KMS-11 (cell line): ENCODE measurements around the gene CAMKMT.

Experiments used
- H2AFZ ChIP-seq: fragments of 200-600 bp; sonication (generic); 2 replicates; pipeline ENCODE4 v1.6.1; 2016; ENCODE audit warnings: antibody characterized with exemption, mixed run types, low read depth
- H3K27ac ChIP-seq: fragments of 200-600 bp; sonication (generic); 2 replicates; pipeline ENCODE4 v1.6.1; 2016; ENCODE audit warnings: mild to moderate bottlenecking, mixed run types
- H3K27me3 ChIP-seq: fragments of 200-600 bp; sonication (generic); 2 replicates; pipeline ENCODE4 v1.6.1; 2017; ENCODE audit warnings: mild to moderate bottlenecking, low read depth, mixed run types, moderate library complexity; ENCODE audit not compliant: insufficient read depth
- H3K36me3 ChIP-seq: fragments of 200-600 bp; sonication (generic); 2 replicates; pipeline ENCODE4 v1.6.1; 2017; ENCODE audit warnings: mild to moderate bottlenecking, mixed run types; ENCODE audit not compliant: insufficient read depth
- H3K4me1 ChIP-seq: fragments of 200-600 bp; sonication (generic); 2 replicates; pipeline ENCODE4 v1.6.1; 2016; ENCODE audit warnings: mild to moderate bottlenecking, low read depth, mixed run types; ENCODE audit not compliant: poor library complexity, severe bottlenecking
- H3K4me2 ChIP-seq: fragments of 200-600 bp; sonication (generic); 2 replicates; pipeline ENCODE4 v1.7.0; 2016; ENCODE audit warnings: mild to moderate bottlenecking, mixed run types
- H3K4me3 ChIP-seq: fragments of 200-600 bp; sonication (generic); IDR thresholded peaks from 2 replicates; pipeline ENCODE4 v1.6.1; 2017; ENCODE audit warnings: low read depth, low read length, mixed read lengths; ENCODE audit not compliant: insufficient read depth
- H3K79me2 ChIP-seq: fragments of 200-600 bp; sonication (generic); 2 replicates; pipeline ENCODE4 v1.6.1; 2016; ENCODE audit warnings: low read depth, mixed run types; ENCODE audit not compliant: insufficient read depth
- H3K9ac ChIP-seq: fragments of 200-600 bp; sonication (generic); 2 replicates; pipeline ENCODE4 v1.6.1; 2016; ENCODE audit warnings: mild to moderate bottlenecking, mixed run types
- H4K20me1 ChIP-seq: fragments of 200-600 bp; sonication (generic); 2 replicates; pipeline ENCODE4 v1.6.1; 2016; ENCODE audit warnings: mild to moderate bottlenecking, mixed run types; ENCODE audit not compliant: insufficient read depth
- CTCF ChIP-seq: fragments of 200-600 bp; sonication (generic); conservative IDR thresholded peaks from 2 replicates; pipeline ENCODE4 v1.6.1; 2017; ENCODE audit warnings: low read depth, mild to moderate bottlenecking, antibody characterized with exemption, low read length, moderate library complexity, mixed read lengths

Gene CAMKMT

GRCh38 chr2:44700824-44701223, 339.1 kb downstream of the CAMKMT start:
- no peak overlapping the region for H3K27ac ChIP-seq
- H3K9ac ChIP-seq, result no peak overlapping the region
- no peak for TF ChIP-seq CTCF
- H3K4me2 ChIP-seq, result no peak overlapping the region
- no peaks in the 10 kb centered on the region for H4K20me1 ChIP-seq
- H3K79me2 ChIP-seq, result no peaks in the 10 kb centered on the region
- H2AFZ ChIP-seq, result no peak overlapping the region
- H3K4me1 ChIP-seq, result no peaks in the 10 kb centered on the region
- H3K36me3 ChIP-seq, result no peaks in the 10 kb centered on the region
- no peak overlapping the region for H3K4me3 ChIP-seq
- no peaks in the 10 kb centered on the region for H3K27me3 ChIP-seq

GRCh38 chr2:44705356-44705755, 343.6 kb downstream of the CAMKMT start:
- H3K4me3 ChIP-seq, result no peak overlapping the region
- H3K4me2 ChIP-seq, result no peak overlapping the region
- H3K27ac ChIP-seq, result no peak overlapping the region
- TF ChIP-seq CTCF, result no peak
- H3K27me3 ChIP-seq, result no peaks in the 10 kb centered on the region
- peaks cover 38% of the 10 kb centered on the region for H3K4me1 ChIP-seq
- no peaks in the 10 kb centered on the region for H3K36me3 ChIP-seq
- no peaks in the 10 kb centered on the region for H4K20me1 ChIP-seq
- no peak overlapping the region for H3K9ac ChIP-seq
- no peak overlapping the region for H2AFZ ChIP-seq
- no peaks in the 10 kb centered on the region for H3K79me2 ChIP-seq

- H3K79me2 ChIP-seq, result no peaks in the 10 kb centered on the region
- H3K27me3 ChIP-seq, result no peaks in the 10 kb centered on the region
- no peak overlapping the region for H2AFZ ChIP-seq
- no peak for TF ChIP-seq CTCF
- no peak overlapping the region for H3K27ac ChIP-seq
- no peaks in the 10 kb centered on the region for H3K36me3 ChIP-seq
- H3K4me1 ChIP-seq, result peaks cover 43% of the 10 kb centered on the region
- no peak overlapping the region for H3K4me3 ChIP-seq
- no peaks in the 10 kb centered on the region for H4K20me1 ChIP-seq
- H3K9ac ChIP-seq, result no peak overlapping the region
- H3K4me2 ChIP-seq, result no peak overlapping the region
Observed at GRCh38 chr2:44705876-44706480, 344.2 kb downstream of the CAMKMT start.

- Histone ChIP-seq H3K27me3 (no peaks in the 10 kb centered on the region), H4K20me1 (no peaks in the 10 kb centered on the region), H3K4me1 (peaks cover 44% of the 10 kb centered on the region), H3K4me3 (no peak overlapping the region), H3K36me3 (no peaks in the 10 kb centered on the region), H2AFZ (no peak overlapping the region), H3K4me2 (peak overlapping the region; percentile 92; the same call in 1 of the 2 replicates), H3K27ac (no peak overlapping the region), H3K79me2 (no peaks in the 10 kb centered on the region), H3K9ac (no peak overlapping the region)
- TF ChIP-seq CTCF, result no peak
Observed at GRCh38 chr2:44706681-44707553, 345.2 kb downstream of the CAMKMT start.
